Muscle layer of duodenum (tissue), 2 donors: ENCODE data around the gene TUBA1C.
"Not testable (repeated sequence)": the region's sequence is repeated elsewhere in the genome, so short reads cannot be mapped to it uniquely, and the experiment has no call there.

Experiments
- H3K27ac ChIP-seq: one replicate; pipeline ENCODE4 v1.7.0; 2013; ENCODE audit warnings: mild to moderate bottlenecking, low read length
- H3K27me3 ChIP-seq: one replicate; pipeline ENCODE4 v1.7.0; 2013; ENCODE audit warnings: low read depth, mild to moderate bottlenecking, control low read depth, low read length
- H3K36me3 ChIP-seq, 2 donors: one replicate each; pipeline ENCODE4 v1.7.0; 2013; ENCODE audit warnings: low read length in 2 of 2, control low read depth in 1 of 2, mild to moderate bottlenecking in 1 of 2; ENCODE audit not compliant: insufficient read depth in 2 of 2, control insufficient read depth in 1 of 2
- H3K4me1 ChIP-seq, 2 donors: one replicate each; pipeline ENCODE4 v1.7.0; 2013; ENCODE audit warnings: low read length in 2 of 2, mild to moderate bottlenecking in 2 of 2, control low read depth in 1 of 2, moderate library complexity in 1 of 2; ENCODE audit not compliant: insufficient read depth in 2 of 2, control insufficient read depth in 1 of 2
- H3K4me3 ChIP-seq, 2 donors: one replicate each; pipeline ENCODE4 v1.7.0; 2013; ENCODE audit warnings: low read length in 2 of 2, low read depth in 1 of 2, mild to moderate bottlenecking in 1 of 2
- H3K9me3 ChIP-seq, 2 donors: one replicate each; pipeline ENCODE4 v1.7.0; 2013; ENCODE audit warnings: low read length in 2 of 2, control low read depth in 1 of 2, mild to moderate bottlenecking in 1 of 2; ENCODE audit not compliant: control insufficient read depth in 1 of 2
- donor health status: healthy.

Gene TUBA1C

DNA sequence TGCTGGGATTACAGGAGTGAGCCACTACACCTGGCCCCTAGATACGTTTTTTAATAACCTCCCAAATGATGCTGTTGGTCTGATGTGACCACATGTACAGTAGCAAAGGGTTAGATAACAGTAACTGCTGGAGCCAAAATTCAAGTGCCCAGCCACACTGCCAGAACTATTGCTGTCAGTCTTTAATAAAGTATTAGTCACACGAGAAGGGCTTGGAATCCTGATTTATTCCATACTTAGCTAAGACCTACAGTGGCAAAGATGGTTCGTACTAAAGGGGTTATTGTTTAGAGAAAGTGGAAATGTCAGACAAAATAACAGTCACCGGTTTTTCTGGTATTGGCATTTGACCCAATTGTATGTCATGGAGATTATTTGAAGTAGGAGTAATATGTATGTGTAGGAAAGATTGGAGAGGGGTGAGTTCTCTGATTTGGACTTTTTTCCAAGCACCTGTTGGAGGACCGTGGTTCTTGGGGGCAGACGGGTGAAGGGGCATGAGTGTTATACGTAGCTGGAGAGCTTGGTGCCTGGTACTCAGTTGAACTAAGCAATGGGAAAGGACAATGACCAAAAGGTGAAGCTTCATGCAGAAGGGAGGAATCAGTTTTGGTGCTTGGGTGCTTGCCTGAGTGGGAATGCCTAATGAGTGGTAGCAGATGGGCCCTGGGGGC lies 9.7 kb downstream of the TUBA1C start:
- H3K4me1 ChIP-seq = no peaks in the 10 kb centered on the region
- H3K27me3 ChIP-seq = no peaks in the 10 kb centered on the region
- H3K36me3 ChIP-seq = peaks cover 26% of the 10 kb centered on the region in 2 donors
- no peak overlapping the region for H3K4me3 ChIP-seq
- H3K27ac ChIP-seq = no peak overlapping the region
- H3K9me3 ChIP-seq = no peaks in the 10 kb centered on the region

DNA sequence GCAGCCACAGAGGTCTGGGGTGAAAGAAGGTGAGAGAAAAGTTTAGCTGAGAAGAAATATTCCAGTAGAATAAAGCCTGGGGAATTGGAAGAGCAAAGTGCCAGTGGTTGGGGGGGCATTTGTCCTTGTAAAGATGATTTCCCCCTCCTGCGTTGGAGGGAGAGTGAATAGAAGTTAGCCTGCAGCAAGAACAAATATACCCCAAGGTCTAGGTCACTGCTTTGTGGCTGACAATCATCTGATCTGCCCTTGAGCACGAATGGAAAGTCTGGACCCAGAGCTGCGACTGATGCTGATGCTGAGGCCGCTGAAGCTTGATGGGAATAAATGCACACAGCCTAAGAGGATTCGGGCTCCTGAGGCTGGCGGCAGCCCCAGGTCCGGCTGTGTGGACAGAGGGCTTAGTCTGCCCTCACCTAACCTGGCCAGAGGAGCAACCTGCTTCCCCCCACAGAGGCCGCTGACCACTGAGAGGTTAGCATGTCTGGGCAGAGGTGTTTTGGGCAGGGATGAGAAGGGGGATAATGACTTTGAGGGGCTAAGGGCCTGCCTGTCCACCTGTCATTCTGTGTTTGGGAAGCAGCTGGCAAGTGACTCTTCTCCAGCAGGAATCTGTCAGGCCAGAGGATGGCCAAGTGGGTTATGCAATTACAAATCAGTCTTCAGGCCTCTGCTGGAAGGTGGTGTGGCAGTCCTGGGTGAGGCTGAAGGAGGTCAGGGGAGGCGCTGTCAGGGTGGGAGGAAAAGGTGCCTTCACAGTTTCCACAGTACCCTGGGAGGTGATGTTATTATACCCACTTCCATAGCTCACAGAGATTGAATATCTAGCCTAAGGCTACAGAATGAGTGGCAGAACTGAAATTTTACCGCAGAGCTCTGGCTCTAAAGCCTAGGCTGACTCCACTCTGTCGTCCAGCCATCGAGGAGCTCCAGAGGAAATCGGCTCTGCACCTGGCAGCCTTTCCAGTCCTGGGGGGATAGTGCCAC lies 11.7 kb downstream of the TUBA1C start:
- no peaks in the 10 kb centered on the region for H3K4me1 ChIP-seq
- H3K4me3 ChIP-seq = no peak overlapping the region
- no peaks in the 10 kb centered on the region for H3K9me3 ChIP-seq
- no peaks in the 10 kb centered on the region for H3K27me3 ChIP-seq
- H3K27ac ChIP-seq = no peak overlapping the region
- peaks cover 6 to 8% of the 10 kb centered on the region in 2 donors for H3K36me3 ChIP-seq

DNA sequence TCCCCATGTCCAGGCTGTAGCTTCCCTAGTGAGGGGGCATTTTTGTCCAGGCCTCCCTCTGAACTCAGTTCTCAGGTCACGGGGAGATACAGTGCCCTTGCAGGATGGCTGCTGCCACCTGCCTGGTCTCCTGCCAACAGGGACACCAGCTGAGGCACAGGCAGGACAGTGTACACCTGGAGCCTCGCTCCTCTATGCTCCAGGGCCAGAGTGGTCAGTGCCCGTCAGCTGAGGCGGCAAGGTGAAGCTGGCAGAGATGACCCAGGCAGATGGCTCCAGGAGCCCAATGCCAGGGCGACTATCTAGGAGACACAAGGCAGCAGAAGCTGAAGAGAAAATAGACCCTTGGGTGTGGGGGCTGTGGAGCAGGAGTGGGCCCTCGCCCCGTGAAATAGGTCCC lies 12.6 kb downstream of the TUBA1C start:
- H3K4me3 ChIP-seq = no peak overlapping the region
- H3K9me3 ChIP-seq = no peaks in the 10 kb centered on the region
- H3K36me3 ChIP-seq = peaks cover 0 to 4% of the 10 kb centered on the region in 2 donors
- H3K27me3 ChIP-seq = no peaks in the 10 kb centered on the region
- no peak overlapping the region for H3K27ac ChIP-seq
- H3K4me1 ChIP-seq = no peaks in the 10 kb centered on the region

DNA sequence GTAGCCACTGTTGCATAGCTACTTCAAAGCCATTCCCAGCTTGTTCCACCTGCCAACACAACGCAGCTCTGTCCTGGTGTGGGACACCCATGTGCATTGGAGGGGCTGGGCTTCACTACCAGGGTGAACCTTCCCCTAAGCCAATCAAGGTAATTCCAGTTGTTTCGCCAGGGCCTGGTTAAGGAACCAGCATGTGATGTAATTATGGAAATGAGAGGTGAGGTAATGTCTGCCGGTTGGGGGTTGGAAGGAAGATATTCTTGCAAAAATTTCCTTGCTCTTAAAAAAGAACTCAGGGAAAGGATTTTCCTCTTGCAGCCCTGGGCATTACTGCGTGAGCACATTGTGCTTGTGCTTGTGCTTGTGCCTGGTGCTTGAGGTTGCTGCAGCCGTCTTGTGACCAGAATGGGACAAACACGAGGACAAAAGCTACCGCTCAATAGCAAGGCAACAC lies 14.9 kb downstream of the TUBA1C start:
- H3K4me3 ChIP-seq = no peak overlapping the region
- no peaks in the 10 kb centered on the region for H3K27me3 ChIP-seq
- H3K36me3 ChIP-seq = no peaks in the 10 kb centered on the region
- no peaks in the 10 kb centered on the region for H3K4me1 ChIP-seq
- no peaks in the 10 kb centered on the region for H3K9me3 ChIP-seq
- H3K27ac ChIP-seq = no peak overlapping the region

DNA sequence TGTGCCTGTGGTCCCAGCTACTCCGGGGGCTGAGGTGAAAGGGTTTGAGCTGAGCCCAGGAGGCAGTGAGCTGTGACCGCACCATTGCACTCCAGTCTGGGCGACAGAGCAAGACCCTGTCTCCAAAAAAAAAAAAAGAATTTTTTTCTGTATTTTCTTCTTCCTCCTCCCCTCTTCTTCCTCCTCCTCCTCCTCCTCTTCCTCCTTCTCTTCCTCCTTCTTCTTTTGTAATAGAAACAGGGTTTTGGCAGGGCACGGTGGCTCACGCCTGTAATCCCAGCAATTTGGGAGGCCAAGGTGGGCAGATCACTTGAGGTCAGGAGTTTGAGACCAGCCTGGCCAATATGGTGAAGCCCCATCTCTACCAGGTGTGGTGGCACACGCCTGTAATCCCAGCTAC lies 15.7 kb downstream of the TUBA1C start:
- not testable (repeated sequence) for H3K9me3 ChIP-seq, H3K27ac ChIP-seq, H3K4me1 ChIP-seq, H3K27me3 ChIP-seq, H3K4me3 ChIP-seq, H3K36me3 ChIP-seq

DNA sequence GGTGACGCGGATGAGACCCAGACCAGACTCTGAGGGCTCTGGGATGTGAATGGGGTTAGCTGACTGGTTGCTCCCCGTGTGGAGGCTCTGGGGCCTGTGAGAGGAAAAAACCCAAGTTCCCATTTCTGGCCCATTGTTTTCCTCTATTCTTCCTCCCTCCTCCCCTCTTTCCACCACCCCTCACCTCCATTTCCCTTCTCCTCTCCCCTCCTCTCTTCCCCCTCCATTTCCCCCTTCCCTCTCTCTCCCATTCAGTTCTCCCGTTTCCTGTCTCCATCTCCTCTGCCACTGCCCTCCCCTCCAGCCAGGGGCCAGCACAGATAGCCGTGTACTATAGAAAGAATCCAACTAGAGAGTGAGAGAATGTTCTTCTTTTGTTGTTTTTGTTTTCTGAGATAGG lies 17.4 kb downstream of the TUBA1C start:
- Histone ChIP-seq H3K27ac (no peak overlapping the region), H3K27me3 (no peaks in the 10 kb centered on the region), H3K4me1 (no peaks in the 10 kb centered on the region), H3K4me3 (no peak overlapping the region), H3K36me3 (no peaks in the 10 kb centered on the region), H3K9me3 (no peaks in the 10 kb centered on the region)

DNA sequence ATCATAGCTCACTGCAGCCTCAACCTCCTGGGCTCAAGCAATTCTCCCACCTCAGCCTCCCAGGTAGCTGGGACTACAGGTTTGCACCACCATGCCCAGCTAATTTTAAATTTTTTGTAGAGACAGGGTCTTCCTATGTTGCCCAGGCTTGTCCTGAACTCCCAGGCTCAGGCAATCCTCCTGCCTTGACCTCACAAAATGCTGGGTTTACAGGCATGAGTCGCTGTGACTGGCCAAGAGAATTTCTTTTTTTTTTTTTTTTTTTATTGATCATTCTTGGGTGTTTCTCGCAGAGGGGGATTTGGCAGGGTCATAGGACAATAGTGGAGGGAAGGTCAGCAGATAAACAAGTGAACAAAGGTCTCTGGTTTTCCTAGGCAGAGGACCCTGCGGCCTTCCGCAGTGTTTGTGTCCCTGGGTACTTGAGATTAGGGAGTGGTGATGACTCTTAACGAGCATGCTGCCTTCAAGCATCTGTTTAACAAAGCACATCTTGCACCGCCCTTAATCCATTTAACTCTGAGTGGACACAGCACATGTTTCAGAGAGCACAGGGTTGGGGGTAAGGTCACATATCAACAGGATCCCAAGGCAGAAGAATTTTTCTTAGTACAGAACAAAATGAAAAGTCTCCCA lies 18.0 kb downstream of the TUBA1C start:
- H3K27me3 ChIP-seq, H3K27ac ChIP-seq, H3K9me3 ChIP-seq, H3K4me1 ChIP-seq, H3K36me3 ChIP-seq, H3K4me3 ChIP-seq: not testable (repeated sequence)

DNA sequence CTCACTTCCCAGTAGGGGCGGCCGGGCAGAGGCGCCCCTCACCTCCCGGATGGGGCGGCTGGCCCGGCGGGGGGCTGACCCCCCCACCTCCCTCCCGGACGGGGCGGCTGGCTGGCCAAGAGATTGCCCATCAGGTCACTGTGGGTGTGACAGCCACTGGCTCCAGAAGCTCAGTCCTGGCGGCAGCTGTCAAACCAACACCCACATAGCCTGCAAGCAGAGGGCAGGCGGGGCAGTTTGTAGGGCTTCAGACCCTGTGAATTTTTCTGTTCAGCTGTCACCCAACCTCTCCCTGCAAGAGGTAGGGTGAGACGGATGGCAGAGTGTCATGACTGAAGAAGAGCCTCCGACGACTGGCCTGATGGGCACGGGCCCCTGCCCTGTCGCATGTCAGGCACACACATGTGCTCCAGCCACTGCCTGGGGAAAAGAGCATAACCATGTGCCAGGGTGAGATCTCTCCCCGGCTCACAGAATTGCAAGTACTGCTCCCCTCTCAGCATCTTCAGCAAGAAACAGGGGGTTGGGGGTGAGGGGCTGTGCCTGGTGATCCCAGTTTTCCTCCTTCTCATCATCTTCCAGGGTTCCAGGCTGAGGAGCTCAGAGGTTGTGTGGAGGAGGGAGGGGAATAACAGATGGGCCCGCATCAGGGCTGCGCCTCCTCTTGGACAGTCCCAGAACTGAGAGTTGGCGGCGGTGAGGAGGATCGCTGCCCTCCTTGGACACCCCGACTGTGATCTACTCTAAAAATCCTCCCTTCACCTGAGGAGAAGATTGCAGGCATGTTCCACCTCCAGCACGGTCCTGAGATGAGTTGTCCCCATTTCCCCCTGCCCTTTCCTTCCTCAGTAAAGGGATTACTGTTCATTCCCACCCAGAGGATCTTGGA lies 18.9 kb downstream of the TUBA1C start:
- Histone ChIP-seq H3K36me3 (no peaks in the 10 kb centered on the region), H3K9me3 (no peaks in the 10 kb centered on the region), H3K4me1 (no peaks in the 10 kb centered on the region), H3K27ac (no peak overlapping the region), H3K4me3 (no peak overlapping the region), H3K27me3 (no peaks in the 10 kb centered on the region)

DNA sequence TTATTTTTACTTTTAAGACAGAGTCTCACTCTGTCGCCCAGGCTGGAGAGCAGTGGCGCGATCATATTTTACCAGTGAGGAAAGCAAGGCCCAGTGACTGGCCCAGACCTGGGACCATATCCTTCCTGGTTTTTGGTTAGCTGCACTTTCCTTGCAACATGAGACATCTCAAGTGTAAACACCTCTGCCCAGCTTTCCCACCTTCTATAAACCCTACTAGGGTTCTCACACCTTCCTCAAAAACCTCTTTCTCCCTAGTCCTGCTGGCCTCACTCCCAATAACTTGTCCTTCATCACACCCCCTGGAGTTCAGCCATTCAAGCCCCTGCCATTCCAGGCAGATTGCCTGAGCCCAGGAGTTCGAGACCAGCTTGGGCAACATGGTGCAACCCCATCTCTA lies 19.8 kb downstream of the TUBA1C start:
- Histone ChIP-seq H3K4me1 (no peaks in the 10 kb centered on the region), H3K27ac (no peak overlapping the region), H3K9me3 (no peaks in the 10 kb centered on the region), H3K36me3 (no peaks in the 10 kb centered on the region), H3K27me3 (no peaks in the 10 kb centered on the region), H3K4me3 (no peak overlapping the region)

DNA sequence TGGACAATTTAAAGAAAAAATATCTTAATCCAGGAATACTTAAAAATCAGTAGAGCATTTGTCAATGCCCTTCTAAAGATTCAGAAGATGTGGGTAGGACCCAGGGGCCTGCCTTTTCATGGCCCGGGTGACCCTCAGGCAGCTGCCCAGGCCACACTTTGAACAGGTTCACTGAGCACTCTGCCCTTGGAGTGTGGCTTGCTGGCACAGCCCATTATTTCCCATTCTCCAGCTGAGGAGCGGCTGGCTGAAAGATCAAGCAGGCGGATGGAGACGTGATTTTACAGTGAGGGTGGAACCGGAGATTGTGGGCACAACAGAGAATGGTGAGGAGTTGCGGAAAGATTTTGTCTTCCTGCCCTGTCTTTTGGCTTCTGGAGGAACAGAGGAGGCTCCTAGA lies 23.0 kb downstream of the TUBA1C start:
- Histone ChIP-seq H3K36me3 (no peaks in the 10 kb centered on the region), H3K4me3 (no peak overlapping the region), H3K9me3 (no peaks in the 10 kb centered on the region), H3K27ac (no peak overlapping the region), H3K27me3 (no peaks in the 10 kb centered on the region), H3K4me1 (no peaks in the 10 kb centered on the region)
